Panc1 (cell line): ENCODE measurements around the gene UBXN6.

Experiments used
- CTCF ChIP-seq: fragments of 450-650 bp; IDR thresholded peaks from 2 replicates; pipeline ENCODE4 v1.5.1; 2017; ENCODE audit warnings: mild to moderate bottlenecking
- POLR2AphosphoS5 ChIP-seq: IDR thresholded peaks from 2 replicates; pipeline ENCODE4 v1.6.1; 2012; ENCODE audit warnings: mild to moderate bottlenecking, low read depth, low read length, moderate library complexity
- SIN3A ChIP-seq: IDR thresholded peaks from 2 replicates; pipeline ENCODE4 v1.6.1; 2012; ENCODE audit warnings: low read depth, mild to moderate bottlenecking, low read length, moderate library complexity, borderline replicate concordance; ENCODE audit not compliant: insufficient read depth
- TF ChIP-seq, protein P1 (sequence below), 2 experiments: IDR thresholded peaks; 2 replicates each; pipeline ENCODE4 v1.6.1; 2011 to 2012; ENCODE audit warnings: low read depth in 2 of 2, control low read depth in 1 of 2, low read length in 1 of 2, mild to moderate bottlenecking in 1 of 2, moderate library complexity in 1 of 2; ENCODE audit not compliant: insufficient read depth in 1 of 2

DNA sequence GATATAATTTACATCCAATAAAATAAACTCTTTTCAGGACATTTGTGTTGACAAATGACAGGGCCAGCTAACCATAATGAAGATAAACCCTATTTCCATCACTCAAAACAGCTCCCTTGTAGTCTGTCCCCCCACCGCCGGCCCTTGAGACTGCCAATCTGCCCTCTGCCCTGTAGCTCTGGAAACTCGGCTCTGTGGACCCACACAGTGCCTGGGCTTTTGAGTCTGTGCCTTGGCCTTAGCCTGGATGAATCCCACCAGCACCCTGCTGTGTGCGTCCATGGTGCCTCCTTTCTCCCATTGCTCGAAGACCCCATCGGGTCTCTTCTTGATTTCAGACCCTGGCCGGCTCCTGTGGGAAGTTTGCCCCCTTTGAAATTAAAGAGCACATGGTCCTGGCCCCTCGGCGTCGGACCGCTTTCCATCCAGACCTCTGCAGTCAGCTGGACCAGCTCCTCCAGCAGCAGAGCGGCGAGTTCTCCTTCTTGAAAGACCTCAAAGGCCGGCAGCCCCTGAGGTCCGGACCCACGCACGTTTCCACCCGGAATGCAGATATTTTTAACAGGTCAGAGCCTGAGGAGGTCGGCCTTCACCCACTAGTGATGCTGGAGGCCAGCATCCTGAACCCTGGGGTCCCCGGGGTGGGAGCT, 29.1 kb downstream of the UBXN6 start:
- TF ChIP-seq CTCF (no peak), POLR2AphosphoS5 (no peak), SIN3A (no peak)
- TF ChIP-seq, protein P1, sequence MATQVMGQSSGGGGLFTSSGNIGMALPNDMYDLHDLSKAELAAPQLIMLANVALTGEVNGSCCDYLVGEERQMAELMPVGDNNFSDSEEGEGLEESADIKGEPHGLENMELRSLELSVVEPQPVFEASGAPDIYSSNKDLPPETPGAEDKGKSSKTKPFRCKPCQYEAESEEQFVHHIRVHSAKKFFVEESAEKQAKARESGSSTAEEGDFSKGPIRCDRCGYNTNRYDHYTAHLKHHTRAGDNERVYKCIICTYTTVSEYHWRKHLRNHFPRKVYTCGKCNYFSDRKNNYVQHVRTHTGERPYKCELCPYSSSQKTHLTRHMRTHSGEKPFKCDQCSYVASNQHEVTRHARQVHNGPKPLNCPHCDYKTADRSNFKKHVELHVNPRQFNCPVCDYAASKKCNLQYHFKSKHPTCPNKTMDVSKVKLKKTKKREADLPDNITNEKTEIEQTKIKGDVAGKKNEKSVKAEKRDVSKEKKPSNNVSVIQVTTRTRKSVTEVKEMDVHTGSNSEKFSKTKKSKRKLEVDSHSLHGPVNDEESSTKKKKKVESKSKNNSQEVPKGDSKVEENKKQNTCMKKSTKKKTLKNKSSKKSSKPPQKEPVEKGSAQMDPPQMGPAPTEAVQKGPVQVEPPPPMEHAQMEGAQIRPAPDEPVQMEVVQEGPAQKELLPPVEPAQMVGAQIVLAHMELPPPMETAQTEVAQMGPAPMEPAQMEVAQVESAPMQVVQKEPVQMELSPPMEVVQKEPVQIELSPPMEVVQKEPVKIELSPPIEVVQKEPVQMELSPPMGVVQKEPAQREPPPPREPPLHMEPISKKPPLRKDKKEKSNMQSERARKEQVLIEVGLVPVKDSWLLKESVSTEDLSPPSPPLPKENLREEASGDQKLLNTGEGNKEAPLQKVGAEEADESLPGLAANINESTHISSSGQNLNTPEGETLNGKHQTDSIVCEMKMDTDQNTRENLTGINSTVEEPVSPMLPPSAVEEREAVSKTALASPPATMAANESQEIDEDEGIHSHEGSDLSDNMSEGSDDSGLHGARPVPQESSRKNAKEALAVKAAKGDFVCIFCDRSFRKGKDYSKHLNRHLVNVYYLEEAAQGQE (IDR thresholded peaks at IDR 0.05; ENCODE audit: insufficient read depth in 1 of 2, low read depth in 2 of 2, low read length in 1 of 2): no peak
